HepG2 (cell line): ENCODE results near the gene PTX4. TPM values are rescaled to one million over a fixed set of nuclear protein-coding genes. Genes with fewer than 3 reads are reported as not detected.

Experiments
- ELF1 ChIP-seq: sonication (generic); formaldehyde crosslinking; IDR thresholded peaks from 2 replicates; pipeline ENCODE4 v1.4.0; 2020; ENCODE audit warnings: missing genetic modification reagents
- ELF3 ChIP-seq: IDR thresholded peaks from 2 replicates; pipeline ENCODE4 v1.6.1; 2016; ENCODE audit warnings: missing genetic modification reagents, missing compliant biosample characterization
- ESRRA ChIP-seq: sonication (generic); formaldehyde crosslinking; IDR thresholded peaks from 2 replicates; pipeline ENCODE4 v1.5.1; 2020; ENCODE audit warnings: mild to moderate bottlenecking, low read depth, missing genetic modification reagents
- FIP1L1 ChIP-seq: fragments of 200-400 bp; formaldehyde crosslinking; IDR thresholded peaks from 2 replicates; pipeline ENCODE4 v1.6.1; 2018; ENCODE audit warnings: low read depth, mild to moderate bottlenecking, low read length, moderate library complexity, borderline replicate concordance; ENCODE audit not compliant: insufficient read depth
- GPN1 ChIP-seq: sonication (generic); formaldehyde crosslinking; IDR thresholded peaks from 2 replicates; pipeline ENCODE4 v1.5.1; 2020; ENCODE audit warnings: missing genetic modification reagents, borderline replicate concordance
- HNF1A ChIP-seq, 2 experiments: sonication (generic) in 1 of 2; formaldehyde crosslinking in 1 of 2; IDR thresholded peaks; 2 replicates each; pipeline versions ENCODE4 v1.4.0 to v1.6.1; 2016 to 2020; ENCODE audit warnings: borderline replicate concordance in 1 of 2, low read depth in 1 of 2, mild to moderate bottlenecking in 1 of 2, missing genetic modification reagents in 1 of 2
- IRX3 ChIP-seq: sonication (generic); formaldehyde crosslinking; IDR thresholded peaks from 2 replicates; pipeline ENCODE4 v1.8.1; 2023; ENCODE audit warnings: mild to moderate bottlenecking, low read depth, missing genetic modification reagents, borderline replicate concordance
- KDM2A ChIP-seq: sonication (generic); formaldehyde crosslinking; IDR thresholded peaks from 2 replicates; pipeline ENCODE4 v1.4.0; 2020; ENCODE audit warnings: low read depth, missing genetic modification reagents, borderline replicate concordance
- KDM5A ChIP-seq: fragments of 200-600 bp; sonication (generic); IDR thresholded peaks from 2 replicates; pipeline ENCODE4 v1.7.0; 2018; ENCODE audit warnings: antibody characterized with exemption, mild to moderate bottlenecking, low read length, borderline replicate concordance
- MLLT10 ChIP-seq: sonication (generic); formaldehyde crosslinking; IDR thresholded peaks from 2 replicates; pipeline ENCODE4 v1.4.0; 2020; ENCODE audit warnings: missing genetic modification reagents
- POGZ ChIP-seq: sonication (generic); formaldehyde crosslinking; IDR thresholded peaks from 2 replicates; pipeline ENCODE4 v1.4.0; 2020; ENCODE audit warnings: mild to moderate bottlenecking, missing genetic modification reagents
- SRSF1 ChIP-seq: fragments of 200-400 bp; formaldehyde crosslinking; optimal IDR thresholded peaks from 2 replicates; pipeline ENCODE3; 2017; ENCODE audit warnings: mild to moderate bottlenecking, low read depth, low read length, moderate library complexity
- ZNF230 ChIP-seq: sonication (generic); formaldehyde crosslinking; IDR thresholded peaks from 2 replicates; pipeline ENCODE4 v1.4.0; 2020; ENCODE audit warnings: mild to moderate bottlenecking, missing genetic modification reagents
- ZNF276 ChIP-seq: sonication (generic); formaldehyde crosslinking; IDR thresholded peaks from 2 replicates; pipeline ENCODE4 v1.4.0; 2020; ENCODE audit warnings: mild to moderate bottlenecking, low read depth, missing genetic modification reagents
- ZNF282 ChIP-seq: fragments of 450-650 bp; IDR thresholded peaks from 2 replicates; pipeline ENCODE4 v1.6.1; 2018; ENCODE audit not compliant: partially characterized antibody
- ZNF331 ChIP-seq: sonication (generic); formaldehyde crosslinking; IDR thresholded peaks from 2 replicates; pipeline ENCODE4 v1.4.0; 2020; ENCODE audit warnings: missing genetic modification reagents
- ZNF414 ChIP-seq: sonication (generic); formaldehyde crosslinking; IDR thresholded peaks from 2 replicates; pipeline ENCODE4 v1.5.0; 2020; ENCODE audit warnings: missing genetic modification reagents
- ZNF564 ChIP-seq: sonication (generic); formaldehyde crosslinking; IDR thresholded peaks from 2 replicates; pipeline ENCODE4 v1.8.1; 2023; ENCODE audit warnings: mild to moderate bottlenecking, missing genetic modification reagents
- ZNF660 ChIP-seq: sonication (generic); formaldehyde crosslinking; IDR thresholded peaks from 2 replicates; pipeline ENCODE4 v1.5.1; 2020; ENCODE audit warnings: mild to moderate bottlenecking, low read depth, missing genetic modification reagents, borderline replicate concordance
- polyA plus RNA-seq, 8 experiments: library from polyadenylated mRNA; depleted of rRNA in 3 of 8; stranded (reverse) in 7 of 8; unstranded in 1 of 8; fragments of >200 nt; fragmentation: Illumina TruSeq in 4 of 8; extraction: Trizol in 4 of 8; gene quantifications; 2 replicates each; pipeline versions ENCODE4 v1.2.1 to v1.2.3, GENCODE V29; 2011 to 2016; ENCODE audit warnings: low read depth in 4 of 8, missing spikeins in 1 of 8, mixed read lengths in 1 of 8; ENCODE audit not compliant: insufficient read depth in 1 of 8
- total RNA-seq, 5 experiments: library from RNA; depleted of rRNA; stranded (reverse); fragments of >200 nt; fragmentation: Illumina TruSeq; extraction: Trizol; gene quantifications; 2 replicates each; pipeline ENCODE4 v1.2.3, GENCODE V29; 2016; ENCODE audit warnings: low read depth in 1 of 5

Gene PTX4
- total and polyA plus RNA-seq, 2 of the 13 experiments (the other 11 are each of a cell fraction or from before 2014, with no cell fraction given), result 0.04 TPM; not detected in 1

GRCh38 chr16:1494129-1494640, 5.4 kb upstream of the PTX4 start (continued):
- TF ChIP-seq ZNF230 (CRISPR knock-in tag) (no peak), SRSF1 (no peak), GPN1 (CRISPR knock-in tag) (no peak), KDM2A (no peak), FIP1L1 (no peak), ELF3 (CRISPR knock-in tag) (peak; percentile 48; the same call in 1 of the 2 replicates), KDM5A (no peak), MLLT10 (CRISPR knock-in tag) (no peak), HNF1A (IDR thresholded peaks at IDR 0.05; ENCODE audit: low read depth) (no peak), HNF1A (CRISPR knock-in tag; IDR thresholded peaks at IDR 0.05; ENCODE audit: borderline replicate concordance) (no peak), ELF1 (CRISPR knock-in tag) (peak; percentile 35; the same call in 1 of the 2 replicates), ZNF282 (no peak), ZNF331 (CRISPR knock-in tag) (peak; percentile 22; the same call in 1 of the 2 replicates), ESRRA (CRISPR knock-in tag) (no peak), ZNF276 (CRISPR knock-in tag) (no peak), ZNF414 (0 out of 2 replicates have a peak, but pooled peaks have one; percentile 32), IRX3 (no peak), POGZ (CRISPR knock-in tag) (no peak), ZNF660 (no peak), ZNF564 (CRISPR knock-in tag) (no peak)
